Suprapubic skin (tissue), 4 donors: ENCODE results near the gene TRPV2.

Experiments
- EP300 ChIP-seq: sonication (generic); formaldehyde crosslinking; IDR thresholded peaks from one replicate; pipeline ENCODE4 v1.6.1; 2017; ENCODE audit warnings: antibody characterized with exemption
- POLR2A ChIP-seq, 2 donors: fragments of 450-650 bp; IDR thresholded peaks; one replicate each; pipeline ENCODE4 v1.6.1; 2017; ENCODE audit warnings: antibody characterized with exemption in 2 of 2, mild to moderate bottlenecking in 2 of 2, moderate library complexity in 2 of 2
- POLR2AphosphoS5 ChIP-seq, 3 donors: sonication (generic); formaldehyde crosslinking; IDR thresholded peaks; one replicate each; pipeline ENCODE4 v1.6.1; 2017; ENCODE audit warnings: antibody characterized with exemption in 3 of 3
- TF ChIP-seq, protein P1 (sequence below), 2 donors: fragments of 200-600 bp in 1 of 2; fragments of 450-650 bp in 1 of 2; sonication (generic) in 1 of 2; IDR thresholded peaks; one replicate each; pipeline ENCODE4 v1.5.1; 2016 to 2019; ENCODE audit warnings: antibody characterized with exemption in 2 of 2, mild to moderate bottlenecking in 1 of 2, moderate library complexity in 1 of 2

GRCh38 chr17:16425202-16425601 lies 9.8 kb downstream of the TRPV2 start:
- TF ChIP-seq, protein P1, sequence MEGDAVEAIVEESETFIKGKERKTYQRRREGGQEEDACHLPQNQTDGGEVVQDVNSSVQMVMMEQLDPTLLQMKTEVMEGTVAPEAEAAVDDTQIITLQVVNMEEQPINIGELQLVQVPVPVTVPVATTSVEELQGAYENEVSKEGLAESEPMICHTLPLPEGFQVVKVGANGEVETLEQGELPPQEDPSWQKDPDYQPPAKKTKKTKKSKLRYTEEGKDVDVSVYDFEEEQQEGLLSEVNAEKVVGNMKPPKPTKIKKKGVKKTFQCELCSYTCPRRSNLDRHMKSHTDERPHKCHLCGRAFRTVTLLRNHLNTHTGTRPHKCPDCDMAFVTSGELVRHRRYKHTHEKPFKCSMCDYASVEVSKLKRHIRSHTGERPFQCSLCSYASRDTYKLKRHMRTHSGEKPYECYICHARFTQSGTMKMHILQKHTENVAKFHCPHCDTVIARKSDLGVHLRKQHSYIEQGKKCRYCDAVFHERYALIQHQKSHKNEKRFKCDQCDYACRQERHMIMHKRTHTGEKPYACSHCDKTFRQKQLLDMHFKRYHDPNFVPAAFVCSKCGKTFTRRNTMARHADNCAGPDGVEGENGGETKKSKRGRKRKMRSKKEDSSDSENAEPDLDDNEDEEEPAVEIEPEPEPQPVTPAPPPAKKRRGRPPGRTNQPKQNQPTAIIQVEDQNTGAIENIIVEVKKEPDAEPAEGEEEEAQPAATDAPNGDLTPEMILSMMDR (IDR thresholded peaks at IDR 0.05) = no peak
- TF ChIP-seq POLR2AphosphoS5 (IDR thresholded peaks at IDR 0.05) (no peak), POLR2A (IDR thresholded peaks at IDR 0.05) (no peak), EP300 (no peak)
